ENCODE data around the gene TBC1D5.

TBC1D5 gene

DNA sequence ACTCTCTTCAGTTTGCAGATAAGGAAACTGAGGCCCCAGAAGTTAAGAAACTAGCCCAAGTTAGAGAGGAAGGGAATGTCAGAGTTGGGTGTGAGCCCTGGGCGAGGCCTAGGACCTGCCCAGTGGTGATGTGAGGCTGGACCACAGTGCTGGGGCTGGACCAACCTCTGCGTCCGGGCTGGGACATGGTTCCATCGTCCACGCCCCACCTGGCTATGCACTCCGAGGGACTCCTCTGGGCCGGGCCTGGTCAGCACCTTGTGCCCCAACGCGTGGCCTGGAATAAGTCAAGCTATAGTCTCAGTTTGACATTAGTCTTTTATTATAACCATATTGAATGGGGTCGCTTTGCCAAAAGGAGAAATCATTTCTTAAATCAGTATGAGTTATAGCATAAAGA is 585.6 kb downstream of the TBC1D5 start:
- no peak for DNase-seq

DNA sequence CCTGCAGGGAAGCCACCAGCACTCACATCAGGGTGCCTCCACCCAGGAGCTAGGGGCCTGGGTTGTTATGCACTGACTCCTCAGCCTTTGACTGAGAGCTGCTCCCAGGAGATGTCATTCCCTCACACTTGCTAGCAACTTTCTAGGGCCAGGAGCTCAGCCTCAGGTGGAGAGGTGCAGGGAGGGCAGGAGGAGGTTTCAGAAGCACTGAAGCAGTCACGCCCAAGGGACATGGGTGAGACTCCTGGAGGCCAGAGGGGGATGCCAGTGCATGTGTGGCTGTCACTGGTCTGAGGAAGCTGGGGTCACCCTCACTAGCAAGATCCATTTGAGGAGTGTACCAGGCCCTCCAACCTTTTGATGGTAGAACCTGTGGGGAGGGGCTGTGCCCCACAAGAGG is 586.5 kb downstream of the TBC1D5 start:
- no peak for DNase-seq

DNA sequence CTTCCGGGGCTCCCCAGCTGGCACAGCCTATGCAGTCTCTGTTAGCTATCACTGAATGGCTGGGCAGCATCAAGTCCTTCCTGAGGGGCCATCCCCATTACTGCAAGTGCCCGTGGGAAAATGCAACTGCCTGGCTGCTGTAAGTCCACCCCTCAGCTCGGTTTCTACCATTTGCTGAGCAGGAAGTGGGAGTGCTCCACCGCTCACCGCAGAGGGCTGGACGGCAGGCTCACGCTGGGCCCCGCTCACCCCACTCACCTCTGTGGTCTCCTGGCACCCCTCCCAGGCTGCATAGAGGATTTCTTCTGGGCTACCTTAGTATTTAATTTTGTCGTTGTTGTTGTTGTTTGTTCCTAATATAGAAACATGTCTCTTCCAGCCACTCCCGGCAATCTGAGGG is 587.5 kb downstream of the TBC1D5 start:
- no peak for DNase-seq

DNA sequence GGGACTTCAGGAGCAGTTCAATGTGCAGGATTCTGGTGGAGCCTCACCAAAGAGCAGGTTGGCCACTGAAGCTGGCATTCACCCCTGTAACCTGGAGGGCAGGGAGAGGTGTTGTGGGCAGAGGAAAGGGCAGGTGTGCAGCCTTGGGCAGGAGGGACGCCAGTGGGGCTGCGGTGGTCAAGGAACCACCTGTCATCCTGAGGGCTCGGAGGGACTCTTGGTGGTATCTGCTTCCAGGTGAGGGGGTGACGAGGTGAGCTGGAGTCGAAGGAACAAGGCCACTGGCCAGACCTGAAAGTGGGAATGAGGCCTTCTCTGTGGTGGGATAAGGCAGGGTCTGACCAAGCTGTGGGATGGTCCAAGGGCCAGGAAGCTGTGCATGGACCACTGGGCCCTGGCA is 588.2 kb downstream of the TBC1D5 start:
- DNase-seq, result no peak

DNA sequence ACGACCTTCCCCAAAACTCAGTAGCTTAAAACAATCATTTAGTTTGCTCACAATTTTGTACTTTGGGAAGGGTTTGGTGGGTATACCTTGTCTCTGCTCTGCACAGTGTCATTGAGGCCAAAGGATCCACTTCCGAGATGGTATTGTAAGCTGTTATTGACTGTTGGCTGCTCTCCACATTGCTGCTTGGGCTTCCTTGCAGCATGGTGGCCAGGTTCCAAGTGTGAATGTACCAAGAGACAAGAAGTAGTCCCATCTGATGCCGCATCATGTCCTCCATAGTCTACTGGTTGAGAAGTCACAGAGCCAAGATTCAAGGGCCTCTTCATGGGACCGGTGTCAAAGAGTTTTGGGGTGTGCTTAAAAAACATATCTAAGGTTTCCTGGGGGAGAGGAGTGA is 589.2 kb downstream of the TBC1D5 start:
- no peak for DNase-seq

DNA sequence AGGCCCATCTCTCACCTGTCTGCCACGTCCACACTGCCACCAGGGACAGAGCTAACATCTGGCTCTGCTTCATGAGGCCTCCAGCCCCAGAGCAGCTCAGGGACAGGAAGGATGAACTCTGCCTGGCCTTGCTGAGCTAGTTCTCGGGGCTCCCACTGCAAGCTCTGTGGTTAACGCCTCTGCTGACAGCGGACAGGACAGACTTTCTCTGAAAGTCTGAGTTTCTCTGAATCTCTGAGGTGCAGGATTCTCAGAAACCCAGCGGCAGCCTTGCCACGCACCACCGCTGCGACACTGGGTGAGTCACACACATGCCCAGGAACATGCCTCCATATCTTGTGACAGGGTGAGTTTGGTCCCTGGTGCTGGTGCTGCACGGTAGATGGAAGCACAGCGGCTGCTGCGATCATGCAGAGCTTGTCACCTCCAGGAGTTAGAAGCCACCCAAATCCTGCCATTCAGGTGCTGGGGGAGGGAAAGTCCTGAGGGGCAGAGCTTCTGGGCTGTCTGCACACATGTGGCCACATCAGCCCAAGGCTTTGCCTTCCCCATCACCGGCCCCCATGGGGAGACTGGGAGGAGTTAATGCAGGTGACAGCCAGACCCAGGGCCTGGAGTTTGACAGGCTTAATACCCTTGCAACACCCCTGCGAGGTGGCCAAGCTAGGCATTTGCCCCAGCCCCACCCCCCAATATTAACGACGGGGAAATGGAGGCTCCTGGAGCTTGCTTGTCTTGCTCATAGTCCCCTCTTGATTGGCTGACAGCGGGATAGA is 590.6 kb downstream of the TBC1D5 start:
- DNase-seq, result peak in 4 of 5 experiments; percentile 21 to 99 (median 76)

DNA sequence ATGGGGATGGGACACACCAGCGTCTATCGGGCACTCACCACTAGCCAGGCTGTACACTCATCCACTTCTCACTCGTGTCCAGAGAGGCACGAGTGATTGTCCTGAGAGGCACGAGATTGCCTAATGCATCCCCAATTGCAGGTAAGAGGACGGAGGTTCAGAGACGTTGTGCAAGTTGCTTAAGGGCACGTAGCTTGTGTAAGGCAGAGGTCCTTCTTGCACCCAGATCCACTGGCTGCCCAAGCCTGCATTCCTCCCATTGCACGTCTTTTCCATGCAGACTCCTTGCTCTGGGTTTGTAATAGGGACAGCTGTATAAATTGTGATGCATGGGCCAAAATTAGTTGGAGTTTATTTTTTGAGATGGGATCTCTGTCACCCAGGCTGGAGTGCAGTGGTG is 593.4 kb downstream of the TBC1D5 start:
- no peak for DNase-seq

DNA sequence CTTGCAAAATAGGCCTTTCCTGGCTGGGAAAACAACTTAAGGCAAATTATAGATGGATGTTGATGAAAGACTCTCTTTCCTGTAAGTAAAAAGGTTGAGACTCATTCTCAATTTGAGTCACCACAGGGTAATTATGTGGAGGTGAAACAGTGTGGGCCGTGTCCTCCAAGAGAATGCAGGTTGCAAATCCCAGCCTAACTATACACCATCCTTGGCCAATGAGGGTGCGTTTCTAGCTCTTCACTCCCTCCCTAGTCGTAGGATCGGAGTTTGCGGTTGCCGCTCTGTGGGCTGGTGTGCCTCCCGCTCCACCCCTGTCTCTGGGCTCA is 597.8 kb downstream of the TBC1D5 start:
- peak in 1 of 5 experiments; percentile 77 for DNase-seq

DNA sequence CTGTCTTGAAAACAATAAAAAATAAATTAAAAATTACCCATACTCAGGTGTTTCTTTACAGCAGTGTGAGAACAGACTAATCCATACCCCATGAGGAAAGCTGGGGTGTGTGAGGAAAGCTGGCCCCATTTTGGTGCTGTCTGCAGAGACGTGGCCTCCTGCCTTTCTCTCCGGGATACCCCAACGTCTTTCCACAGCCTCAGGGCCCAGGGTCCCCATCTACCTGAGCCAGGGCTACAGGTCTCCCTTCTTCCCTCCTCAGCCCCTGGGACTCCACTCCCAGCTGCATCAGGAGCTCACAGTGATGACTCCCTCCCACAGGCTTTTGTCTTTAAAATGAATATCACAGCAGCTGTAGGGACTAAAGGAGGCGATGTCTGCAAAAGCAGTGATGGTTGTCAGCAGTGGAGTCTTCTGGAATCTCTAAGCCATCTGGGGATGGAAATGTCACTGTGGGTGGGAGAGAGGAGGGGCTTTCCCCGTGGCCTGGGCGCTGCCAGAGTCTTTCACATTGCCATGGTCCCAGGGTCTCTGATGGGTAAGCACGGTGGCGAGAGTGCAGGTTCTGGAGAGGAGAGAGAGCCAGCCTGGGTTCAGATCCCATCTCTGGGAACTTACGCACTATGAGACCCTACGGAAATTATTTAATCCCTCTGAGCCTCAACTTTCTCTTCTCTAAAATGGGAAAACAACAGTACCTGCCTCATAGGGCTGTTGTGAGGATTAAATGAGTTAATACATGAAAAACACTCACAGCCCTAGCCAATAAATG is 598.4 kb downstream of the TBC1D5 start:
- no peak for DNase-seq

DNA sequence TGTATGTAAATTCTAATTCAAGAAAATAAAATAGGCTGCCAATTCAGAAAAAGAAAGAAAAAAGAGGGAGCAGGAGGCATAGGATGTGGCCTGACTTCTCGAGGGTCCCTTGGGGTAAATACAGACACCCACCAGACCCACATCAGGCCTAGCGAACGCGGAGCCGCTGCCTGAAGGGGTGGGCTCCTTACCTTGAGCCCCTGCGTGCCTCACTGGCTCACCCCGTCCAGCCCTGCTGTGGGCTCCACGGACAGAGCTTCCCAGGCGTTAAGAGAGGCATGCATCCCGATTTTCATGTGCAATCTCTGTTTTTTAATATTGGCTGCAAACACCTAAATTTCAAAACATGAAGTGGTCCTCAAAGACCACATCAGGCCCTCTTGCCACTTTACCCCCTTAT is 599.9 kb downstream of the TBC1D5 start:
- no peak for DNase-seq

DNA sequence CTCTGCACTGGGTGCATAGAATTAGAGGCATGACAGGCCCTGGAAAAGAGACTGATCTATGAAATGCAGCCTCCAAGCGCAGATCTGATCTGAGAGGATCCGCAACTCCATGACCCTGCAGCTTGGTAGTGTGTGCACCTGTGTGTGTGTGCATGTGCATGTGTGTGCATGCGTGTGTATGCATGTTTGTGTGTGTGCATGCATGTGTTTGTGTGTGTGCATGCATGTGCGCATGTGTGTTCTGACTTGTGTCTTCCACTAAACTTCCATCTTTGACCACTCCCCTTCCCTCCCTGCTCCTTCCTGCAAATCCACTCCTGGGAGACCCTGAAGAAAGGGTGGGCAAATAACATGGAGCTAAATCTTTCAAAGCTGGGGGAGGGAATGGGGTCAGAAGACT is 600.7 kb downstream of the TBC1D5 start:
- no peak for DNase-seq

DNA sequence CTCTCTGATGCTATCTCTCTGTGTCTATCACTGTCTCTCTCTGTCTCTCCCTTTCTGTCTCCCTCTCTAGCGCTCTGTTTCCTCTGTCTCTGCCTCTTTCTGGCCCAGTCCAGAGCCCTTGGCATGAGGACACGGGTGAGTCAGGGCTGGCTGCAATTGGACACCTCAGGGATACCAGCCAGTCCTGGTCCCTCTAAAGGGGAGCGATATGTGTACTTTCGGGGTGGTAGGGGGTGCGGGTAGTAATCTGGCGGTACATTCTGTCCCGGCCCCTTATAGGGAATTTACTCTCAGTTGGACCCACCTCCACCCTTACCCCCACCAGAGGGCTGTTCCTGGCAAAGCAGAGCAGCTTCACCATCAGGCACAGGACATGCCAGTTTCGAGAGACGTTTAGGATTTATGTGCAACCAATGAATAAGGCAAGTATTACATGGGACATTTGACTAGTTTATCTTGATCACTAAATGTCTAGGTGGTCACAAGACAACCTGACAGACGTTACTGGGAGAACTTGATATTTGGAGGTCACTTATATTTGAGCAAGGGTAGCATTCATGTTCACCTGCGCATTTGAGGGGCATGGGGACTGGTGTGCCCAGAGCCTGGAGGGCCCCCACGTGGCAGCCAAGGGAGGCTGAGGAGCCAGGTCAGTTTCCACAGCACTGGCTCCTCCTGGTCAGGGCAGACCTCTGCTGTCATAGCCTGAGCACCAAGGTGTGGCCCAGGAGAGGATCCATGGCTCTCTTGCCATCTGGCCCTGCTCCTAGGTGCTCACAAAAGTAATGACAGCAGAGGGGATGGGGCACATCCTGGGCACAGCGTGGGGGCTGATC is 601.5 kb downstream of the TBC1D5 start:
- DNase-seq, result no peak

DNA sequence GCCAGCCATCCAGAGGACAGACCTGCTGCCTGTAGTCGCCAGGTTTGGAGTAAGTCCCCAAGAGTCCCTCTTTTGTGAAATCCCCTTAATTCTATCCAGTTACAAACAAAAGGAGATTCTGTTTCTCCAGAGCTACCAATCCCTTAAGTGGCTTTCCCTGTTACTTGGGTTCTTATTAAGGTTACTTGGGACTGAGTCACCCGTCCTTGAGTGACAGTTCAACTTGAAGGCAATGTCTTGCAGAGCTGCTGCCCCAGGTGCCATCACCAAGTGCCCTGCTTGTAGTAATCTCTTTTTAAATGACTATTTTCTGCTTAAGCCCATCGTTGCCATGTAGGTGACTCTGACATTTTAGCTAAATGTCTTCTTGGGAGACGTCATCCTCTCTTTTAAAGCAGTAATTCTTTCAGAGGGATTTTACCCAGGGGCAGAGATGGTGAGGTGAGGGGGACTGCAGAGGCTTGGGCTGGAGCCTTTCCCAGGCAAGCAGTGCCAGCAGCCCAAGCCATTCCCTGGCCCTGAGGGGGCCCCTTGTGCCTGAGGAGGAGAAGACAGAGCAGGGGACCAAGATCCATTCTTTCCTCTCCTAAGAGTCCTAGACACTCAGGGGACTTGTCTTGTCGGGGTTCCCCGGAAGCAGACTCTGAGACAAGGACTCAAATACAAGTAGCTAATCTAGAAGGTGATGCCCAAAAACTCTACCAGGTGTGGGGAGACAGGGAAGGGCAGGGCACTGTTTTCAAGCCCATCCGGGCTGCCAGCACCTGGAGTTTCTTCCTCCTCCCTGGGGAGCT is 604.0 kb downstream of the TBC1D5 start:
- DNase-seq, result no peak

DNA sequence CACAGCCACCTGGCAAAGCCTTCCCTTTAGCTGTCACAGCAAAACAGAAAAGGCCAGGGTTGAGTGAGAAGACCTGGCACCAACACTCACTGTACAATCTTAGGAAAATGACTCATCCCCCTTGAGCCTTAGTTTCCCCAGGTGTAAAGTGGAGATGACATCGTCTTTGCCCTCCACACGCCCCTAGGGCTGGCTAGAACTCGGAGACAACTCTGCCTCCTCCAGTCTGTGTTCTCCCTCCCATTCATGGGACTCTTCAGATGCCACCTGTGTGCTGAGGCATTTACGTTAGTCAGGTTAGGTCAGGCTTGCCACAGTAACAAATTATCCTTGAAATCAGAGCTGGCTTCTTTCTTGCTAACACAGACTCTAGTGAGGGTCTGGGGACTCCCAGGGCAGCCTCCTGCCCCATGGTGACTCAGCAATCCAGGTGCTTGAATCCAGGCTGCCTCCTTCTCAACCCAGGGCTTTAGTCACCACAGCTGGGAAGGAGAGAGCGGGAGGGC is 605.1 kb downstream of the TBC1D5 start:
- no peak for DNase-seq

DNA sequence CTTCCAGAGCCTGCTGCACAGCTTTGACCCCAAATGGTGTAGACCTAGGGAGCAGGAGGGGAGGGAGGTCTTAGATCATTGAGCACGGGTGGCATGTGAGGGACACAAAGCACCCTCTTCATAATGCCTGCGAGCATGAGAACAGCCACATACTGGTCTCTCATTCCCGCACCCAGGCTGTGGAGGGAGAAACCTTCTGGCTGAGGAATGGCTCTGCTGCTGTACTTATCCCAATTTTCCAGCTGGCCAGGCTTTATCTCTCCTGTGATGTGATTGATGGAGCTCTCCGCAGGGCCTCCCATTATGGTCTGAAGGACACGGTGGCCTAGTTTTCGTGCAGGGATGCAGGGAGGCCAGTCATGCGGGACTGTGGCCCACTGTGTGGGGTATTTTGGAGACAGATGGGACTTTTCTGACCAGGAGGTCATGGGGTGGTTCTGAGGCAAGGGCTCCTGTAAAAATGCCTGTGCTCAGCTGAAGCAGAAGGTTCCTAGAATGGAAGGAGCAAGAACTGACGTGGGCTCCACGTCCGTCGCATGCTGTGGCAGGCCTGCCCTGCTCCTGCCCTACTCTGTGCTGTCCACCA is 606.2 kb downstream of the TBC1D5 start:
- no peak for DNase-seq

DNA sequence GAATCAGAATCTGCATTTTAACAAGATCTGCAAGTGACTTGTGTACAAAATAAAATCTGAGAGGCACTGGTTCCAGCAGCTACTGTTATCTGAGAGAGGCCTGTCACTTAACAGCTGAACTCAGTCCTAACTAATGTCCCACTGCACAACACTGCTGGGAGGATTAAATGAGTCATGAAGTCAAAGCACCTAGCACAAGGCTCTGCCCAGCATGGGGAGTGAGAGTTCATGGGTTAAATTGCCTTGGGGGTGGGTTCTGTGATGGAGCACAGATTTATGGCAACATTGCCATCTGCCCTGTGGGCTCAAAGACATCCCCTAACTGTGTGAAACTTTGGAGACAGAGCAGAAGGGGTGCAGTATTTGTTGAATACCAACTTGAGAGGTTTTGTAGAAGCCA is 606.7 kb downstream of the TBC1D5 start:
- no peak for DNase-seq

DNA sequence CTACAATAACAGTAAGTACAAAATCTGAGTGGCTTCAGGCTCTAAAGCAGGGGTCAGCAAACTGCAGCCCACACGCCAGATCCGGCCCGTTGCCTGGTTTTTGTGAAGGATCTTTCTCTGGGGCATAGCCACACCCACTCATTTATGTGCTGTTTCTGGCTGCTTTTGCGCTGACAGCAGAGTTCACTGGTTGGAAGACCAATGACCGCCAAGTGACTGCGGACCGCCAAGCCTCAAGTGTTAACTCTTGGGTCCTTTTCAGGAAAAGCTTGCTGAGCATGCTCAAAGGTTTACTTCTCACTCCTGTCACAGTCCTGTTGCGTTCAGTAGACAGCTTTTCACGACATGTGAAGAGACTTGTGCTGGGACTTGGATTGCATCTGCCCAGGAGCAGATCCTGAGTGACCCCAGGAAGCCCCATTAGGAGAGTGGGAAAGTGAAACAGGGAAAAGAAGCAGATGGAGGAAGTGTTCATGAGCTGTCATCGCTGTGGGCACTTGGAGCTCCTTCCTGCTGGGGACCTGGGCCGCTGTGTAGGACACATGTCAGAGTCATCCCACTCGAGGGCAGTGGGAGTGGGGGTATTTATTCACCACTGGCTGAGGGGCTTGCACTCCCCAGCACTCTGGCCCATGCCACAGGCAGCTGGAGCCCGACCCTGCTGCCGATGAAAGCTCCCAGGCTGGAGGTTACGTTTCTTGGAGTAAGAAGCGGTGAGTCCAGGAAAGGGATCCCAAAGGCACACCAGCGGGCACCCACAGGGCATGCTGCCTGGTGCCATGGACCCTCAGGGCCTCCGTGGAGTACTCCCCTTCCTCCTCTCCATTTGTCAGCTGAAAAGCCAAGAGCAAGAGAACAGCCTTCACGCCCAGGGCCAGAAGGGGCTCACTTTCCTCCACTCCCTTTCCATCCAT is 608.5 kb downstream of the TBC1D5 start:
- DNase-seq, result no peak

DNA sequence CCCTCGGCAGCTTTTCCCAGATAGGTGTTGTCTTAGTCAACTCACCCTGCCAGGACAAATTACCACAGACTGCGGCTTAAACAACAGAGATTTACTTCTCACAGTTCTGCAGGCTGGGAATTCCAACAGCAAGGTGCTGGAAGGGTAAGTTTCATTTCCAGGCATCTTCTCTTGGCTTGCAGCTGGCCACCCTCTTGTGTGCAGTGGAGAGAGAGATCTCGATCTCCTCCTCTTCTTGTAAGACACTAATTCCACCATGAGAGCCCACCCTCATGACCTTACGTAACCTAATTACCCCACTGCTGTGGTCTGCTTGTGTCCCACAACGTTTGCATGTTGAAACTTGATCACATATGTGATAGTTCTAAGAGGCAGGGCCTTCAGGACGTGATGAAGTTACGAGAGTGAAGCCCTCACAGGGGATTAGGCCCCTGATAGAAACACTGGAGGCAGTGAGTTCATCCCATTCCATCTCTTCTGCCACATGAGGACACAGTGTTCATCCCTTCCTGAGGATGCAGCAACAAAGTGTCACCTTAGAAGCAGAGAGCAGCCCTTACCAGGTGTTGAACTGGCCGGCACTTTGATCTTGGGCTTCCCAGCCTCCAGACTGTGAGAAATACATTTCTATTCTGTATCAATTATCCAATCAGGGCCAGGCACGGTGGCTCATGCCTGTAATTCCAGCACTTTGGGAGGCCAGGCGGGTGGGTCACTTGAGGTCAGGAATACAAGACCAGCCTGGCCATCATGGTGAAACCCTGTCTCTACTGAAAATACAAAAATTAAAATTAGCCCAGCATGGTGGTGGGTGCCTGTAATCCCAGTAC is 609.9 kb downstream of the TBC1D5 start:
- DNase-seq, result no peak

DNA sequence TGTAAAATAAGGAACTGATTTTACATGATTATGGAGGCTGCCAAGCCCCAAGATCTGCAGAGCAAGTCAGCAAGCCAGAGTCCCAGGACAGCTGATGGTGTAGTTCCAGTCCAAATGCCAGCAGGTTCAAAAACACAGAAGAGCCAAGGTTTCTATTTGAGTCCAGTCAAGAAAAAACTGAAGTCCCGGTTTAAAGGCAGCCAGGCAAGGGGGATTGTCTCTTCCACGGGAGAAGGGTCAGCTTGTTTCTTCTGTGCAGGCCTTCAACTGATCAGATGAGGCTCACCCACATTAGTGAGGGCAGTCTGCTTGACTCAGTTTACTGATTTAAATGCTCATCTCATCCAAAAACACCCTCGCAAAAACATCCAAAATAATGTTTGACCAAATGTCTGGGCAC is 611.5 kb downstream of the TBC1D5 start:
- no peak for DNase-seq

DNA sequence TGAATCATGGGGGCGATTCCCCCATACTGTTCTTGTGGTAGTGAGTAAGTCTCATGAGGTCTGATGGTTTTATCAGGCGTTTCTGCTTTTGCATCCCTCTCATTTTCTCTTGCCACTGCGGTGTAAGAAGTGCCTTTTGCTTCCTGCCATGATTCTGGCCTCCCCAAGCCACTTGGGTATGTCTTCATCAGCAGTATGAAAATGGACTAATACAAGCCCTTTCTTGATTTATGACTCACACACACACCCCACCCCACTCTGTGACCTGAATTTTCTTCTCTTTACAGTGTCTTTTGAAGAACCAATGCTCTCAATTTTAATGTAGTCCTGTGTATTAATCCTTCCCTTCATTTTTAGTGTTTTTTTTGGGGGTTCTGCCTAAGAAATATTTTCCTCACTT is 612.9 kb downstream of the TBC1D5 start:
- no peak for DNase-seq

All from T-helper 2 cell (primary cell).